Activated CD4-positive, alpha-beta T cell treated with anti-CD3 and anti-CD28 coated beads, Interleukin-2, amount 10 ng/mL, durations not matched to agents 7 days and 5 days (primary cell): ENCODE data around the gene ZFYVE9. TPM values are rescaled to one million over a fixed set of nuclear protein-coding genes. Genes with fewer than 3 reads are reported as not detected.
A peak's percentile ranks its signal among the peaks of the same experiment; 100 is the strongest.
"Not testable (repeated sequence)": the region's sequence is repeated elsewhere in the genome, so short reads cannot be mapped to it uniquely, and the experiment has no call there.

Source experiments
- CTCF ChIA-PET: fragments of 350-600 bp; sonication (Branson Sonifier 250); formaldehyde crosslinking; loops from one replicate; lab custom pipeline; 2021; ENCODE audit warnings: antibody characterized with exemption; lab: Charles Lee
- POLR2A ChIA-PET: fragments of 350-600 bp; sonication (Branson Sonifier 250); formaldehyde crosslinking; loops from one replicate; lab custom pipeline; 2021; ENCODE audit warnings: antibody characterized with exemption; lab: Charles Lee
- DNase-seq: peaks from one replicate; pipeline ENCODE4 v3.0.0-alpha.2; 2020
- H3K27ac Mint-ChIP-seq: one replicate; pipeline ENCODE4 v1.8.0; 2021; ENCODE audit warnings: mild to moderate bottlenecking, moderate library complexity, mixed read lengths
- H3K27me3 Mint-ChIP-seq: one replicate; pipeline ENCODE4 v1.8.0; 2021; ENCODE audit warnings: mixed read lengths
- H3K36me3 Mint-ChIP-seq: one replicate; pipeline ENCODE4 v1.8.0; 2021; ENCODE audit warnings: low read depth, mixed read lengths
- H3K4me1 Mint-ChIP-seq: one replicate; pipeline ENCODE4 v1.8.0; 2021; ENCODE audit warnings: mixed read lengths
- H3K4me3 Mint-ChIP-seq: one replicate; pipeline ENCODE4 v1.8.0; 2021; ENCODE audit warnings: mild to moderate bottlenecking, moderate library complexity, mixed read lengths
- H3K9me3 Mint-ChIP-seq: one replicate; pipeline ENCODE4 v1.8.0; 2021; ENCODE audit warnings: mixed read lengths
- total RNA-seq, 2 experiments: library from RNA; stranded (reverse); gene quantifications; one replicate each; pipeline ENCODE4 v1.2.3, GENCODE V29; 2021

The ZFYVE9 gene
- total RNA-seq, 2 experiments from 2014 or later, result 1.5 to 1.6 TPM

GRCh38 chr1:52365746-52366516 lies 224.0 kb downstream of the ZFYVE9 start, which contains the start of gene CC2D1B:
CC2D1B (minus strand) TSS chr1:52366205; CDS start chr1:52364620, 1,585 bp downstream.
- Mint-ChIP-seq H3K36me3 (peaks cover 32% of the 10 kb centered on the region), H3K27me3 (no peaks in the 10 kb centered on the region), H3K4me3 (peak within 1 kb of the TSS; percentile 92), H3K27ac (peak within 1 kb of the TSS; percentile 98), H3K9me3 (no peaks in the 10 kb centered on the region), H3K4me1 (peaks cover 53% of the 10 kb centered on the region)
- peak; percentile 100 for DNase-seq
- ChIA-PET POLR2A (interaction anchor here (0.5 to 0.6 kb wide), 2 partner anchors 16 to 185 kb away, joined by 3 read pairs; no protein-coding TSS in a partner anchor), CTCF (interaction anchor here (0.7 to 2.5 kb wide), 3 partner anchors 16 to 346 kb away, joined by 3 to 9 read pairs (median 4); partner anchors contain the start of genes ORC1 and PRPF38A)

- Mint-ChIP-seq H3K36me3 (peaks cover 30% of the 10 kb centered on the region), H3K27ac (peak overlapping the region; percentile 98), H3K9me3 (no peaks in the 10 kb centered on the region), H3K27me3 (no peaks in the 10 kb centered on the region), H3K4me1 (peaks cover 52% of the 10 kb centered on the region), H3K4me3 (peak overlapping the region; percentile 92)
- ChIA-PET CTCF (interaction anchor here (0.6 to 2.5 kb wide), 4 partner anchors 15 to 345 kb away, joined by 3 to 9 read pairs (median 4); partner anchors contain the start of genes ORC1 and PRPF38A), POLR2A (interaction anchor here (0.5 kb wide), 1 partner anchor 16 kb away, joined by 3 read pairs; no protein-coding TSS in a partner anchor)
- DNase-seq, result no peak
Measured at GRCh38 chr1:52366517-52366827, 224.6 kb downstream of the ZFYVE9 start.

GRCh38 chr1:52367272-52367671 lies 225.4 kb downstream of the ZFYVE9 start:
- H3K9me3 Mint-ChIP-seq, result no peaks in the 10 kb centered on the region
- DNase-seq, result no peak
- ChIA-PET POLR2A (no interaction called here), CTCF (interaction anchor here (0.6 to 1.5 kb wide), 2 partner anchors 15 to 79 kb away, joined by 4 read pairs; no protein-coding TSS in a partner anchor)
- peaks cover 48% of the 10 kb centered on the region for H3K4me1 Mint-ChIP-seq
- peaks cover 24% of the 10 kb centered on the region for H3K36me3 Mint-ChIP-seq
- H3K27me3 Mint-ChIP-seq, result no peaks in the 10 kb centered on the region
- peak overlapping the region; percentile 19 for H3K27ac Mint-ChIP-seq
- H3K4me3 Mint-ChIP-seq, result peak overlapping the region; percentile 92

- Mint-ChIP-seq H3K9me3 (no peaks in the 10 kb centered on the region), H3K36me3 (peaks cover 26% of the 10 kb centered on the region)
- POLR2A ChIA-PET, result interaction anchor here (0.6 kb wide), 1 partner anchor 35 kb away, joined by 3 read pairs; no protein-coding TSS in a partner anchor
Measured at GRCh38 chr1:52368383-52369172, 226.7 kb downstream of the ZFYVE9 start.

GRCh38 chr1:52369851-52370250 lies 228.0 kb downstream of the ZFYVE9 start:
- H3K27ac Mint-ChIP-seq, POLR2A ChIA-PET: not testable (repeated sequence)
- CTCF ChIA-PET, result interaction anchor here (1.0 to 1.1 kb wide), 2 partner anchors 9 to 35 kb away, joined by 5 read pairs; partner anchors contain the start of genes ORC1 and PRPF38A

More at GRCh38 chr1:52368383-52369172, 226.7 kb downstream of the ZFYVE9 start:
- Mint-ChIP-seq H3K27ac (peak overlapping the region; percentile 27), H3K27me3 (no peaks in the 10 kb centered on the region), H3K4me1 (peaks cover 41% of the 10 kb centered on the region), H3K4me3 (peak overlapping the region; percentile 51)
- DNase-seq, result peak; percentile 70
- CTCF ChIA-PET, result interaction anchor here (0.6 to 1.5 kb wide), 10 partner anchors 11 to 1145 kb away, joined by 3 to 5 read pairs (median 4); partner anchors contain the start of genes ORC1 and PRPF38A

GRCh38 chr1:52385376-52385775 lies 243.5 kb downstream of the ZFYVE9 start:
- Mint-ChIP-seq H3K4me3 (no peak overlapping the region), H3K27ac (no peak overlapping the region), H3K27me3 (no peaks in the 10 kb centered on the region), H3K9me3 (no peaks in the 10 kb centered on the region), H3K36me3 (peaks cover 57% of the 10 kb centered on the region), H3K4me1 (no peaks in the 10 kb centered on the region)
- no peak for DNase-seq
- ChIA-PET CTCF (no interaction called here), POLR2A (no interaction called here)

More at GRCh38 chr1:52369851-52370250, 228.0 kb downstream of the ZFYVE9 start:
- Mint-ChIP-seq H3K4me1 (peaks cover 30% of the 10 kb centered on the region), H3K36me3 (peaks cover 32% of the 10 kb centered on the region)
- not testable (repeated sequence) for H3K4me3 Mint-ChIP-seq, DNase-seq, H3K9me3 Mint-ChIP-seq, H3K27me3 Mint-ChIP-seq

GRCh38 chr1:52386458-52386857 lies 244.6 kb downstream of the ZFYVE9 start:
- H3K4me1 Mint-ChIP-seq, result no peaks in the 10 kb centered on the region
- peaks cover 55% of the 10 kb centered on the region for H3K36me3 Mint-ChIP-seq
- ChIA-PET POLR2A (no interaction called here), CTCF (no interaction called here)
- no peak overlapping the region for H3K27ac Mint-ChIP-seq
- no peaks in the 10 kb centered on the region for H3K27me3 Mint-ChIP-seq
- no peak overlapping the region for H3K4me3 Mint-ChIP-seq
- no peaks in the 10 kb centered on the region for H3K9me3 Mint-ChIP-seq
- no peak for DNase-seq

GRCh38 chr1:52393174-52393573 lies 251.3 kb downstream of the ZFYVE9 start:
- Mint-ChIP-seq H3K27ac (no peak overlapping the region), H3K27me3 (no peaks in the 10 kb centered on the region), H3K4me3 (no peak overlapping the region), H3K4me1 (peaks cover 6% of the 10 kb centered on the region), H3K36me3 (peaks cover 56% of the 10 kb centered on the region), H3K9me3 (no peaks in the 10 kb centered on the region)
- DNase-seq, result no peak
- ChIA-PET CTCF (interaction anchor here (0.8 to 3.4 kb wide), 2 partner anchors 11 to 176 kb away, joined by 3 to 13 read pairs; partner anchors contain the start of genes ORC1 and PRPF38A), POLR2A (no interaction called here)

Other genes with a start within 250 kb of the ZFYVE9 start
- gene RAB3B, start 151.4 kb upstream of the ZFYVE9 start, total RNA-seq, result under 1 TPM; 0.02 TPM
- gene KTI12, start 108.3 kb upstream of the ZFYVE9 start, total RNA-seq, result 10 to 100 TPM in 1 of 2 experiments, 1 to 10 TPM in 1; 7.7 to 12.9 TPM
- gene TXNDC12, start 86.9 kb upstream of the ZFYVE9 start, total RNA-seq, result 10 to 100 TPM; 48.1 to 49.2 TPM
- 10 to 100 TPM; 32.7 to 37.3 TPM for gene BTF3L4, start 85.8 kb upstream of the ZFYVE9 start, total RNA-seq
- gene CC2D1B, start 224.1 kb downstream of the ZFYVE9 start, total RNA-seq, result 10 to 100 TPM; 58.8 to 60.1 TPM